SK-N-SH (cell line): ENCODE measurements around the gene IL37. TPM values are rescaled to one million over a fixed set of nuclear protein-coding genes. Genes with fewer than 3 reads are reported as not detected.

Source experiments
- CTCF ChIA-PET: fragments of 300-600, 350-600 bp; formaldehyde crosslinking; extraction: SDS; loops from one replicate; lab custom pipeline; 2021; lab: Yijun Ruan, JAX
- POLR2A ChIA-PET: fragments of 350-600 bp; sonication (Branson Sonifier 250); formaldehyde crosslinking; extraction: SDS; loops from one replicate; lab custom pipeline; 2020; ENCODE audit warnings: antibody characterized with exemption, inconsistent platforms; lab: Yijun Ruan, JAX
- DNase-seq: peaks from one replicate; pipeline ENCODE4 v3.0.0; 2012
- H2AFZ ChIP-seq: fragments of 200-600 bp; sonication (generic); 2 replicates; pipeline ENCODE4 v1.8.1; 2016; ENCODE audit warnings: antibody characterized with exemption, mild to moderate bottlenecking, low read depth
- H3F3A ChIP-seq: fragments of 200-600 bp; sonication (generic); replicated peaks from 2 replicates; pipeline ENCODE3; 2016; ENCODE audit warnings: antibody characterized with exemption, mild to moderate bottlenecking; ENCODE audit not compliant: insufficient read depth
- H3K27ac ChIP-seq, 2 experiments: fragments of 200-500 bp in 1 of 2; fragments of 200-600 bp in 1 of 2; sonication (Bioruptor generic) in 1 of 2; sonication (generic), shearing (Covaris generic) in 1 of 2; 2 replicates each; pipeline versions ENCODE4 v1.5.1 to v1.6.1; 2014 to 2016; ENCODE audit warnings: low read depth in 2 of 2, inconsistent platforms in 1 of 2, low read length in 1 of 2, mild to moderate bottlenecking in 1 of 2, mixed read lengths in 1 of 2
- H3K27me3 ChIP-seq: fragments of 200-600 bp; sonication (generic), shearing (Covaris generic); 2 replicates; pipeline ENCODE4 v1.6.1; 2016; ENCODE audit warnings: mixed run types; ENCODE audit not compliant: insufficient read depth
- H3K36me3 ChIP-seq, 2 experiments: fragments of 200-500 bp in 1 of 2; fragments of 200-600 bp in 1 of 2; sonication (Bioruptor generic) in 1 of 2; sonication (generic) in 1 of 2; replicated peaks in 1 of 2; 2 replicates each; pipeline versions ENCODE3 to v1.5.1; 2014 to 2016; ENCODE audit warnings: low read length in 1 of 2, mild to moderate bottlenecking in 1 of 2; ENCODE audit not compliant: insufficient read depth in 2 of 2, control insufficient read depth in 1 of 2
- H3K4me1 ChIP-seq, 2 experiments: fragments of 200-500 bp in 1 of 2; fragments of 200-600 bp in 1 of 2; sonication (Bioruptor generic) in 1 of 2; sonication (generic), shearing (Covaris generic) in 1 of 2; 2 replicates each; pipeline versions ENCODE4 v1.5.1 to v1.6.1; 2014 to 2016; ENCODE audit warnings: low read depth in 1 of 2, low read length in 1 of 2, mixed run types in 1 of 2; ENCODE audit not compliant: insufficient read depth in 2 of 2, control insufficient read depth in 1 of 2
- H3K4me2 ChIP-seq: fragments of 200-600 bp; sonication (generic), shearing (Covaris generic); 2 replicates; pipeline ENCODE4 v1.6.1; 2017; ENCODE audit warnings: mixed run types
- H3K4me3 ChIP-seq, 2 experiments: fragments of 200-500 bp in 1 of 2; fragments of 200-600 bp in 1 of 2; sonication (Bioruptor generic) in 1 of 2; sonication (generic), shearing (Covaris generic) in 1 of 2; 2 replicates each; pipeline versions ENCODE4 v1.5.1 to v1.8.1; 2014 to 2016; ENCODE audit warnings: low read depth in 2 of 2, inconsistent platforms in 1 of 2, low read length in 1 of 2, mild to moderate bottlenecking in 1 of 2, mixed read lengths in 1 of 2, moderate library complexity in 1 of 2
- H3K79me2 ChIP-seq: fragments of 200-600 bp; sonication (generic); 2 replicates; pipeline ENCODE4 v1.8.1; 2017; ENCODE audit warnings: mild to moderate bottlenecking; ENCODE audit not compliant: insufficient read depth
- H3K9ac ChIP-seq: fragments of 200-600 bp; sonication (generic); 2 replicates; pipeline ENCODE4 v1.6.1; 2017; ENCODE audit warnings: mixed run types
- H3K9me2 ChIP-seq: fragments of 200-600 bp; sonication (generic); 2 replicates; pipeline ENCODE4 v1.6.1; 2017; ENCODE audit warnings: mixed run types
- H3K9me3 ChIP-seq: fragments of 200-600 bp; sonication (generic); 2 replicates; pipeline ENCODE4 v1.6.1; 2017; ENCODE audit warnings: mixed run types, mild to moderate bottlenecking, moderate library complexity
- H4K20me1 ChIP-seq: fragments of 200-600 bp; sonication (generic); 2 replicates; pipeline ENCODE4 v1.6.1; 2017; ENCODE audit warnings: mild to moderate bottlenecking, mixed run types; ENCODE audit not compliant: insufficient read depth
- CHD2 ChIP-seq: fragments of 150-350 bp; IDR thresholded peaks from 2 replicates; pipeline ENCODE4 v1.6.1; 2018; ENCODE audit warnings: low read length; ENCODE audit not compliant: partially characterized antibody
- EP300 ChIP-seq, 2 experiments: IDR thresholded peaks; 2 replicates each; pipeline versions ENCODE4 v1.4.0 to v1.6.1; 2012; ENCODE audit warnings: borderline replicate concordance in 1 of 2, low read depth in 1 of 2, low read length in 1 of 2
- EZH2phosphoT487 ChIP-seq: fragments of 200-600 bp; sonication (generic); IDR thresholded peaks from 2 replicates; pipeline ENCODE4 v1.6.1; 2017; ENCODE audit warnings: low read depth, mixed run types, mild to moderate bottlenecking, antibody characterized with exemption, moderate library complexity, borderline replicate concordance
- FOXJ3 ChIP-seq: sonication (generic); formaldehyde crosslinking; IDR thresholded peaks from 2 replicates; pipeline ENCODE4 v1.5.1; 2020; ENCODE audit warnings: mild to moderate bottlenecking, missing genetic modification reagents
- GABPA ChIP-seq: IDR thresholded peaks from 2 replicates; pipeline ENCODE4 v1.4.0; 2012; ENCODE audit warnings: low read depth, mild to moderate bottlenecking
- GATA2 ChIP-seq: sonication (generic); formaldehyde crosslinking; IDR thresholded peaks from 2 replicates; pipeline ENCODE4 v1.5.0; 2020; ENCODE audit warnings: mild to moderate bottlenecking, missing genetic modification reagents
- IRF3 ChIP-seq: fragments of 150-350 bp; IDR thresholded peaks from 2 replicates; pipeline ENCODE4 v1.6.1; 2016; ENCODE audit warnings: mild to moderate bottlenecking, low read depth, low read length
- MAX ChIP-seq: IDR thresholded peaks from 2 replicates; pipeline ENCODE4 v1.4.0; 2012; ENCODE audit warnings: low read depth
- PBX3 ChIP-seq: IDR thresholded peaks from 2 replicates; pipeline ENCODE4; 2012
- RAD21 ChIP-seq: IDR thresholded peaks from 2 replicates; pipeline ENCODE4 v1.6.1; 2012; ENCODE audit warnings: mild to moderate bottlenecking, low read length
- RCOR1 ChIP-seq: fragments of 150-350 bp; IDR thresholded peaks from 2 replicates; pipeline ENCODE4 v1.6.1; 2017; ENCODE audit warnings: antibody characterized with exemption, low read length
- RXRA ChIP-seq: IDR thresholded peaks from 2 replicates; pipeline ENCODE4 v1.4.0; 2012; ENCODE audit warnings: low read depth, mild to moderate bottlenecking, borderline replicate concordance
- SIN3A ChIP-seq: IDR thresholded peaks from 2 replicates; pipeline ENCODE4 v1.6.1; 2012; ENCODE audit warnings: low read depth, mild to moderate bottlenecking, low read length, moderate library complexity, borderline replicate concordance
- SMC3 ChIP-seq: IDR thresholded peaks from 2 replicates; pipeline ENCODE4 v1.6.1; 2012; ENCODE audit warnings: low read depth, low read length, improper control_type of control experiment
- TAF1 ChIP-seq: IDR thresholded peaks from 2 replicates; pipeline ENCODE4 v1.6.1; 2012; ENCODE audit warnings: low read depth, mild to moderate bottlenecking, low read length, moderate library complexity, borderline replicate concordance
- TEAD4 ChIP-seq: IDR thresholded peaks from 2 replicates; pipeline ENCODE4 v1.4.0; 2012; ENCODE audit warnings: mild to moderate bottlenecking, borderline replicate concordance; ENCODE audit not compliant: insufficient read depth
- USF1 ChIP-seq: IDR thresholded peaks from 2 replicates; pipeline ENCODE4 v1.4.0; 2012; ENCODE audit warnings: low read depth, borderline replicate concordance
- USF2 ChIP-seq: fragments of 150-350 bp; IDR thresholded peaks from 2 replicates; pipeline ENCODE4 v1.6.1; 2017; ENCODE audit warnings: antibody characterized with exemption, low read length, low read depth, borderline replicate concordance
- YY1 ChIP-seq: IDR thresholded peaks from 2 replicates; pipeline ENCODE4 v1.4.0; 2012; ENCODE audit warnings: low read depth, mild to moderate bottlenecking
- ZBTB33 ChIP-seq: IDR thresholded peaks from 2 replicates; pipeline ENCODE4 v1.4.0; 2012; ENCODE audit warnings: low read depth, borderline replicate concordance
- WGBS: methylation state at CpG from one replicate; pipeline ENCODE4 v1.1.6; 2017; ENCODE audit warnings: low lambda C conversion rate; 5-methylcytosine and 5-hydroxymethylcytosine counted together
- polyA plus RNA-seq, 3 experiments: library from polyadenylated mRNA; depleted of rRNA; stranded (reverse); fragments of >200 nt; gene quantifications; 2 replicates each; pipeline ENCODE4 v1.2.3, GENCODE V29; 2012

The IL37 gene
- polyA plus RNA-seq (2012; rRNA removed): not detected in 2 replicates
- polyA plus RNA-seq (2012; cell fraction: cytosol; rRNA removed): not detected in 2 replicates
- polyA plus RNA-seq (2012; cell fraction: nucleus; rRNA removed): 0.16 and 0.31 TPM in 2 replicates

- Histone ChIP-seq H3K4me2 (no peak within 1 kb of the TSS), H3K9ac (no peak within 1 kb of the TSS), H3K27me3 (peaks cover 20% of the 10 kb centered on the region; the same call in 1 of the 2 replicates), H2AFZ (no peak within 1 kb of the TSS), H3K79me2 (no peaks in the 10 kb centered on the region), H3F3A (no peaks in the 10 kb centered on the region), H3K9me2 (no peaks in the 10 kb centered on the region), H3K4me1 (no peaks in the 10 kb centered on the region), H3K4me3 (no peak within 1 kb of the TSS), H3K36me3 (no peaks in the 10 kb centered on the region), H4K20me1 (no peaks in the 10 kb centered on the region), H3K27ac (no peak within 1 kb of the TSS), H3K9me3 (no peaks in the 10 kb centered on the region)
- POLR2A ChIA-PET: no interaction called here
- CTCF ChIA-PET: interaction anchor here (1.1 kb wide), 1 partner anchor 31 kb away, joined by 3 read pairs; no protein-coding TSS in a partner anchor
- no peak for DNase-seq
- WGBS: 0% methylated on average over 2 of the region's 2 CpGs
- TF ChIP-seq MAX (no peak), FOXJ3 (no peak), EZH2phosphoT487 (no peak), TAF1 (no peak), CHD2 (no peak), USF2 (no peak), EP300 (IDR thresholded peaks at IDR 0.05; ENCODE audit: borderline replicate concordance in 1 of 2, low read depth in 1 of 2, low read length in 1 of 2) (no peak), ZBTB33 (no peak), PBX3 (no peak), SMC3 (no peak), RAD21 (no peak), RCOR1 (no peak), TEAD4 (no peak), GATA2 (CRISPR knock-in tag) (no peak), SIN3A (no peak), IRF3 (no peak), YY1 (no peak), RXRA (no peak), GABPA (no peak), USF1 (no peak)
These were observed at the start of gene IL37 for GRCh38 chr2:112910865-112911264. IL37 (plus strand) TSS chr2:112911165; CDS start chr2:112913013, 1,848 bp downstream.
